ENCODE results near the gene EME1.

DNA sequence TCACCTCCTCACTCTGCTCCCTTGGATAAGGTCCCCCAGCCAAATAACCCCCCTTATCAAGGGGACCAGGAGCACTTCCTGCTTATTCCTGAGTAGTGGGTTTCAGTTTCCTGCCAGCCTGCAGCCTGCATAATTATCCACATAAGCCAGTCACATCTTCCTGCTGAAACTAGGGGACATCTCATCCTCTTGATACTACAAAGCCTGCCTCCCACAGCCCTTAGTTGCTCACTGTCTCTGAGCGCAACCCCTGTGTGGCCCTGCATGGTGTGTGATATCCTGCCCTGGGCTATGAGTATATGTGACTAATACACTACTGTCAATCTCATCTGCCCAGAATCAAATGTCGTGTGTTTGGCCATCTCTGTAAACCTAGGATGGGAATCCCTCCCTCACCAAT lies 35.1 kb upstream of the EME1 start:
- TF ChIP-seq, protein P1, sequence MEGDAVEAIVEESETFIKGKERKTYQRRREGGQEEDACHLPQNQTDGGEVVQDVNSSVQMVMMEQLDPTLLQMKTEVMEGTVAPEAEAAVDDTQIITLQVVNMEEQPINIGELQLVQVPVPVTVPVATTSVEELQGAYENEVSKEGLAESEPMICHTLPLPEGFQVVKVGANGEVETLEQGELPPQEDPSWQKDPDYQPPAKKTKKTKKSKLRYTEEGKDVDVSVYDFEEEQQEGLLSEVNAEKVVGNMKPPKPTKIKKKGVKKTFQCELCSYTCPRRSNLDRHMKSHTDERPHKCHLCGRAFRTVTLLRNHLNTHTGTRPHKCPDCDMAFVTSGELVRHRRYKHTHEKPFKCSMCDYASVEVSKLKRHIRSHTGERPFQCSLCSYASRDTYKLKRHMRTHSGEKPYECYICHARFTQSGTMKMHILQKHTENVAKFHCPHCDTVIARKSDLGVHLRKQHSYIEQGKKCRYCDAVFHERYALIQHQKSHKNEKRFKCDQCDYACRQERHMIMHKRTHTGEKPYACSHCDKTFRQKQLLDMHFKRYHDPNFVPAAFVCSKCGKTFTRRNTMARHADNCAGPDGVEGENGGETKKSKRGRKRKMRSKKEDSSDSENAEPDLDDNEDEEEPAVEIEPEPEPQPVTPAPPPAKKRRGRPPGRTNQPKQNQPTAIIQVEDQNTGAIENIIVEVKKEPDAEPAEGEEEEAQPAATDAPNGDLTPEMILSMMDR (IDR thresholded peaks at IDR 0.05; ENCODE audit: low read depth, low read length, poor library complexity, severe bottlenecking) = no peak
- no peak for TF ChIP-seq EZH2phosphoT487 (IDR thresholded peaks at IDR 0.05; ENCODE audit: borderline replicate concordance, low read length)
